RPMI8226 (cell line): Measurements from ENCODE around the gene HOXA2.

ENCODE experiments used
- DNase-seq: peaks from one replicate; pipeline ENCODE4 v3.0.0-alpha.2; 2015

The HOXA2 gene

DNA sequence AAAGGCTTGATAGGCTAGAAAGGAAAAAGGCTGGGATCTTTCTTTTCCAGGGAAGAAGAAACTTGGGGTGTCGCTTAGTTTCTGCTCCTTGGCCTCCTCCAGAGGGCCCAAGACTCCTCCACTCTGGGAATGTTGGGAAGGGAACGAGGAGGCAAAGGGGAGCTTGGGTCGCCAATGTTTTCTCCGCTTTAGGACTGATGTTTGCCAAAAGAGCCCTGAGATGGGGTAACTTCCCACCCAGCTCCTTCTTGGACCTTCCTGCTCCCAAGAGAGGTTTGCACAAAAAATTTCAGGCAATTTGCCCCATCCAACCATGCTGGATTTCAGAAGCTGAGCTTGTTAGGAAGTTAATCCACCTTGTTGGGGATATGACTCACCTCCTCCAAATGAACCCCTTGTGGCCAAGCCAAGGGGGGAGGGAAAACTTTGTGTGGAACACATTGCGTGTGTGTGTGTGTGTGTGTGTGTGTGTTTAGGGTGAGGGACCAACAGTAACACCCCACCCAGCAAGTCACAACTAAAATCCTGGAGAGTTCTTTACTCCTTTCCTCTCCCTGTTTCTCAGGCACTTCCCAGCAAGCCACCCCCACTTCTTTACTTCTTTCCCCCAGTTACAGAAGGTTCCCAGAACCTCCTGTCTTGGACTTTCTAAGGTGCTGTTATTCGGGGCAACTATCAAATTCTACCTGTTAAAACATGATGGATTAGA lies 8.7 kb upstream of the HOXA2 start:
- no peak for DNase-seq

DNA sequence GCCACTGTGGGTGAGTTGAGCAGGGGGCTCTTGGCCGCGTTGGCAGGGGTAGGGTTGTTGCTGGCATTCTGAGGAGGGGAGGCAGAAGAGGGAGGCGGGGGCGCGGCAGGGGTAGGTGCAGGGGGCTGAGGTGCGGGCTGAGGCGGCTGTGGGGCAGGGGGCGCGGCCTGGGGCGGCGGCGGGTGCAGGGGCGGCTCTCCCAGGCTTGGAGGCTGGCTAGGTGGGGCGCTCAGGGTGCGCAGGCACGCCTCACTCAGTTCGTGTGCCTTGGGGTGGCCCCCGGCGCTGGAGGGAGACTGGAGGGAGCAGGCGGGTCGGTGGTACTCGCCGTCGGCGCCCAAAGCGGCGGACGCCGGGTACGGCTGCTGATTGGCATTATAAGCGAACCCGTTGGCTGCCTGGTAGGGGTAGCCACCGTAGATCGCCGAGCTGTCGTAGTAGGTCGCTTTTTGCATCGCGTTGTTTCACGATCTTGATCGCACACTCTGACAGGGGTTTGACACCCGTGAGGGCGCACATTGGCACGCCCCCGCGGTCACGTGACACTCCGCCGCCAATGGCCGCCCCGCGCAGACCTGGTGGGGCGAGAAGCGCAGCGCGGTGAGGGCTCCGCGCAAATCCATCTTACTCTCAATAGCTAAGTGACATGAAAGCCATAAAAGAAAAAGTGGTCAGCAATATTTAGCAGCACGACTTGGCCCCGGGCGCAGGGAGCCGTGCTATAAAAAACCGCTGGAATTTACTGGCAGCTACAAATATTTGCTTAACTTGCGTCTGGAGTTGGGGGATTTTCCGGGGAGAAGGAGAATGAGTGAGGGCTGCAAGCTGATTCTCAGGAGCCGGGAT lies 7.9 kb upstream of the HOXA2 start:
- DNase-seq, result no peak

DNA sequence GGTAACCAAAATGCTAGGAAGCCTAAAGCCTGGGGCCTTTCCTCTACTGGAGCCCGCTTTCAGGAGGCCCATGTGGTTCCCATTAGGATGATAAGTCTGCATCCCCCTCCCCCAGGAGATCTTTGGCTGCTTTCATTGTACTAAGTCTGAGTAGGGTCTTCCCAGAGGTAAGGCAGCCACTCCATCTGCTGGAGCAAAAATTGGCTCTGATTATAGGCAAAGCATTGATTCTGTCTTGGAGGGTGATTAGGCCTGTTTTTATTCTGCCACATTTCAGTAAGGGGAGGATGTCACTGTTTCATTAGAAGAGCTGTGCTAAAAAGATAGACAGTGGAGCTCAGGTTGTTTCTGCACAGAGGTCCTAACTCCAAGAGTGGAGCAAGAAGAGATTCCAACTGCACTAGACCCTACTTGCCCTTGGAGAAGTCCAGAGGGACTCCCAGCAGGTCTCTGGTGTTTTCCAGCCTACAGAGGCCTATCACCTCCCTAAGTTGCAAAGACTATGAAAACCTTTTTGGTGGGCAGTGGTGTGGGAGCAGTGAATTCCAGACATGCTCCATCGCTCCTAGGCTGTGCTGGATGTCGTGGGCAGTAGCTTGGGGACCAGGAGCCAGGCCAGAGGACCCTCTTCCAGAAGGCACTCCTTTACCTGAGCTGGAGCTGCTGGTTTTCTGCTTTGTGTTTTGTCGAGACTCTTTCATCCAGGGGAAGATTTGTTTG lies 7.1 kb upstream of the HOXA2 start:
- no peak for DNase-seq

DNA sequence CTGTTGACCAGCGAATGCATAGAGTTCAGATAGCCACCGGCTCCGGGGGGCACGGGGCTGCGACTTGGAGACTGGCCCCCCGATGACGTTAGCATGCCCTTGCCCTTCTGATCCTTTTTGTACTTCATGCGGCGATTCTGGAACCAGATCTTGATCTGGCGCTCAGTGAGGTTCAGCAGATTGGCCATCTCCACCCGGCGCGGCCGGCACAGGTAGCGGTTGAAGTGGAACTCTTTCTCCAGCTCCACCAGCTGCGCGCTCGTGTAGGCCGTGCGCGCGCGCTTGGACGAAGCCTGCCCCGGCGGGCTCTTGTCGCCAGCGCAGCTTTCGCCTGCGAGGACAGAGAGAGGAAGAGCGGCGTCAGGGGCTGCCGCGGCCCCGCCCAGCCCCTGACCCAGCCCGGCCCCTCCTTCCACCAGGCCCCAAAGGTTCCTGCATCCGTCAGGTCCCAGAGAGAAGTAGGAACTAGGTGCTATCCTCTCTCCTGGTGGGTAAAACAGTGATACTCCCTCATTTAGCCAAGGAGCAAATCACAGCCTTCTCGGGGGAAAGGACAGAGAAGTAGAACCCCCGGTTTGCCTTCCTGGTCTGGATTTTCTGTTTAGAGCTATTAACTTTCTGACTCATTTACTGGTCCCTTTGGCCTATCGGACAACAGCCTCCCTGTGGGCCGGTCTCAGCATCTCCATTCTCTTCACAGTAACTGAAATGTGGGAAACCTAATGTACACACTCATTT lies 6.1 kb upstream of the HOXA2 start:
- no peak for DNase-seq

DNA sequence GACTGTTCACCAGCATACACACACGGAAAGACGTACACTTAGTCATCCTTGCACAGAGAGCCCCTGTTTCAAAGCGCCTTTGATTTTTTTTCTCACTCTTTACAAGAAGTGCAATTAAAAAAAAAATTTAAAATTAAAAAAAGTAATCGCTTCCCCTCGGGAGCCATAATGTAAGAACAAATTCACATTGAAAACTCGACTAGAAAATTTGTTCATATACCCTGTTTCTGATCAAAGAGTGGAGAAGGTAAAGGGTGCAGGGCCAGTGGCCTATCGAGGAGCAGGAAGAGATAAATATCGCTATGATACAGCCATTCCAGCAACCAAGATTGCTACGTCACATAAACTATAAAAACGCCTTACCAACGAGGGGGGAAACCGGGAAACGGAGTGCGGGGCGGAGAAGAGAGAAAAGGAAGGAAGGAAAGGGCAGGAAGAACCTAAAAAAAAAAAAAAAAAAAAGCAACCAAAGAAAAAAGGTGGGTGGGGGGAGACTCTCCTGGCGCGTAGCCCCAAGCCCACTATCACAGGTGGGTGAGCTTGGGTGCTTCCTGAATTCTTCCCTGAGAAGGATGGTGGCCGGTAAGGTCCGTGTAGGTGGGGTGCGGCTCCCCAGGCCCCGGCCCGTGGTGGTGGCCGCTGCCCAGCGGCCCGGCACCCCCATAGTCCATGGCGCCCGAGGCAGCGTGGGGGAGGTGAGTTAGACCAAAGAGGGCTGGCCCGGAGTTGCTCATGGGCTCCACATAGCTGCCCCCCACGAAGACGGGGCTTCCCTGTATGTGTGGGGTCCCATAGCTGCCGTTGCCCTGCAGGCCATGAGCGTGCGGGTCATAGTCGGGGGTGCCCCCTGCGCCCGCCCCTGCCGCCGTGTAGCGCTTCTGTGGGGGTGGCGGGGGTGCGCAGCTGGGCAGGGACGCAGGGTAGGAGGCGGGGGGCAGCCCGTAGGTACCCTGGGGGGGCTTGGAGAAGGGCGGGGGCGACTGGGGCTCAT lies 5.2 kb upstream of the HOXA2 start:
- DNase-seq, result no peak

DNA sequence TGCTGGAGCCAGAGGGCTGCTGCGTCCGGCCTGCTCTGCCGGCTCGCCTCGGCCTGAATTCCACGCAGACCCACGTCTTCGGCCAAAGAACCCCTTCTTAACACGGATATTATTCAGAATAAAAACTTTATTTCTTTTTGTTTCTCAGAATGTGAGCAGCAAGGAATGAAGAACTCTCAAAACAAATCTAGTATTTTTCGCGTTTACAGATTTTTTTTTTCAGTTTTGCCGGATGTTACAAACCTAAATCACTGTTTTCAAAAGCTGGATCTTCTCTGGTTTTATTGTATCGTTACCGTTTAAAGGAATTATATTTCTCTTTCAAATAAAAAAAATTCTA lies 4.4 kb upstream of the HOXA2 start:
- no peak for DNase-seq

DNA sequence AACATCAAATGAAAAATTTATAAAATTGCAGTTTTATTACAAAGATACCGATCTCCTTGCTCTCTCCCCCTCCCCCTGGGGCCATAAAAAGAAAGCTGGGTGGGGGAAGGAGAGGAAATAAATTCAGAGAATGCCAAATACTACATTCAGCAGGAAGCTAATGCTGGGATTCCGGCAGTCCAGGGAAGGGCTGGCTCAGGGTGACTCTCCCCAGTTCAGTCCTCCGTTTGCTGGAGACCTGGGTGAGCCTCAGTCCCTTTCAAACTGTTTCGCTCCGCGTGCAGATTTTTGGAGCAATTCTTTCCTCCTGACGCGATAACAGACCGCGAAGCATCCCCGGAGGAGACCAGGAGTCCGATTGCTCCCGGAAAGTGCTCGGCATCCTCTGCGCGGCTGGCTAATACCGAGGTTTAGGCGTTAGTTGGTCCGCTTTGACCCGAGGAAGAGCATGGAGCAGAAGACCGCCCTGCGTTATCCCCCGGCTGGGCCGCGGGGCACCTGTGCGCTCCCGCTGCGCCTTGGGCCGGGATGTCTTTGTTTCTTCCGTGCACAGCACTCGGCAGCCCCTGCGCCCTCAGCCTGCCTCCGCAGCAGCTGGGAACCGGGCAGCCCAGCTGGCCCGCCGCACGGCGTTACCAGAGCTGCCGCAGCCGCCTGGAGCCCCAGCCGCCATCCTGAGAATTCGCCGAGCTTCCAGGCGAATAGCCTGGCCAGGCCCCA lies 3.9 kb upstream of the HOXA2 start:
- no peak for DNase-seq

DNA sequence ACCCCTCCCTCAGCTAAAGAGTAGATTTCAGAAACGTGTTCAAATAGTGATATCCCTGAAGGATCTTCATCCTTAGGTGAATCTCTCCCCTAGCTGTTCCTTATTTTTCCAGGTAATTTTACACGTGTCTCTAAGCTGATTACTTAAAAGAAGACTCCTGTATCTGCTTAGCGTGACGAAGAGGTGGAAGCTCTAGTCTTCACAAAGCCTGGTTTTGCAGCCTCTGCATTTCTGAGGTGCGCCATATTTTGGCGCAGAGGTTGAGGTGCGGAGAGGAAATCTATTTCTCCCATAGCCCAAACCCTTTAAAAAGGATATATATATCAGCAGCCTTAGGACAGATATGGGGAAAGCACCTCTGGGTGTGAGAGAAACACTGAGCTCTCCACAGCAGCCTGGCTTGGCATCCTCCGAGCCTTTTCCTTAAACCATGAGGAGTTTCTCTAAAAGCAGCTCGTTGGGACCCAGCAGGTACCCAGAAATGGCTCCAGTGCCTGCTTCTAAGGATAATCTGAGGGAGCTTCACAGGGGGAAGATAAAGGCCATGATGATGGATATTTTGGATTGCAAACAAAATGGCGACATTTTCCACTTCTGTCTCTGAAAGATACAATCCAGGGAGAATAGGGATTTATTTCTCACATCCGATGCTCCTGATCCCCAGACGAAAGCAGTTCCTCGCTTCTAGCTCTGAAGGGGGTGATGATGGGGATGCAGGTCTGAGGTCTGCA lies 3.0 kb upstream of the HOXA2 start:
- no peak for DNase-seq

DNA sequence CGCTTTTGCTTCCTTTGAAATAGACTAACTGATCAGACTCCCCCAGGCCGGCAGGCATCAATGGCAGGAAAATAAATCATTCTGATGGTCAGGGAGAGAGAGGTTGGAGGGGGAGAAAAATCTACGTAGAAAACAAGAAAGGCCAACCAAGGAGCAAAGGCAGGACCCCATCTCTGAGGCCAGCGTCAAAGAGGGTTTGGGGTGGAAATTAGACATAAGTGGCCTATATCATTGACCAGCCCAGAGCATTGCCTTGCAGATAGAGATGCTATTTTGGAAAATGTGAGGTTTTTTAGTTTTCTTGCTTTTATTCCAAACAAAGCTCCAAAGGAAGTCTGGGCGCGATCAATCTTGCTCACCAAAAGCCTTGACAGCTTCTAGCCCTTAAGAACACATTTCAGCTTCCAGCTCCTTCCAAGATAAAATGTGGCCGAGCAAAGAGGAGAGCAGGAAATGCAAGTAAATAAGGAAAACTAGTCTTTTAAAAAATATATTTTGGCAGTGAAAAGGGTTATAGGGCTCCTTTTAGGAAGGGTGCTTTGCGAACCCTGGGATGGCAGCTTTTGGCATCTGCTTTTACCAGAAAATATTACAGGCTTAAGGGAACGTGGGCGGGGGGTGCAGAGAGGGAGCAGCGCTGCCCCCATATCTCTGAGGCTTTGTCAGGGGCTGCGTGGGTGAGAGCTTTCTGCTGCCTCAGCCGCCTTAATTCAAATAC lies 2.0 kb upstream of the HOXA2 start:
- no peak for DNase-seq

DNA sequence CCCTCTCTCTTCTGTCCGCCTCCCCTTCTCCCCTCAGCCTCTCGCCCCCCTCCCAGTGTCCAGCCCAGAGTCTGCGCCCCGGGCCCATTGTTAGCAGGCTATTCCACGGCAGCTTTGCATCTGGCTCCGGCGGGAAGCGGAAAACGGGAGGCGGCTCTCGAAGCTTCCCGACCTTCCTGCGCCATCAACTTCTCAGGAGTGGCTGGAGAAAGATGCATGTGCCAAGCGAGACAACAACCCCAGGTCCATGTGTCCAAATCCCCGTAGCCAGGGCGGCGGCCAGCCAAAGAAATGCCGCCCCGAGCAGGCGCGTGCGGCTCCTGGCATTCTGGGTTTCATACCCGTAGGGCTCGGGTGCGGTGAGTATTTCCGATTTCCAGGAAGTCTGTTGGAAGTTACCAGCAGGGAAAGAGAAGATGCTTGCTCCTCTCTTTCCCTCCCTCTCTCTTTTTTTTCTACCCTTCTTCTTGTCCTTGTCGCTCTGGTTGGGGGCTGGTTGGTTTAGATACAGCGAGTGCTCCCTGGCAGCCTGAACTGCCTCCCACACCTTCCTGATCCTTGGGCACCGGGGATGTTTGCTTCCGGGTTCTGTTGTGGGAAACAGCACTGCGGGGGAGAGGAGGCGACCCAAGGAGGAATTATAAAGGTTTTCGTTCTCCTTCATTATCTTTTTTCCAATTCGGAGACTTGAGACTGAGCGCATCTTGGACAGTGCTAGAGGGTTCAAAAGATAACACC lies 1.2 kb upstream of the HOXA2 start:
- DNase-seq, result no peak

DNA sequence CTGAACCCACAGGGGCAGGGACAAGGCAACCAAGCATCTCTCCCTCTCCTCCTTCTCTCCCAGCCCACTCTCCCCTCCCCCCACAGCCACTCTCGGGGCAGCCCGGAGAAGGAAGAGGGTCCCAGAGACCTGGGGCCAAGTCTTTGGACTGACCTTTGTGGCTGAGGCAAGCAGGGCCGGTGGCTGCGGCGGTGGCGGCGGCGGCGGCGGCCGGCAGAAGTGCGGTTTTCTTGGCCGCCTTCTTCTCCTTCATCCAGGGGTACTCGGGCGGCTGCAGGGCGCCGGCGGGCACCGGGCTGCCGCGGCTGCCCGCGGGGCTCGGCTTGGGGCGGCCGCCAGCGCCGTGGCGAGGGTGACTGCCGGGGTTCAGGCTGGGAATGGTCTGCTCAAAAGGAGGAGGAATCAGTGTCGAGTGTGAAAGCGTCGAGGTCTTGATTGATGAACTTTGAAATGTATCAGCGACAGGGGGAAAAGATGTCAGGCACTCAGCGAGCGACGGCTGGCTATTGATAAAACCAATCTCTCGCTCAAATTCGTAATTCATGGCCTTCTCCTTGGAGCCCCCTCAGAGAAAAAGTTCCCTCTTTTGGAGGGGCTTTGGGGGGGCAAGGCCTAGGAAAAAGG lies 414 bp downstream of the HOXA2 start:
- DNase-seq, result no peak

DNA sequence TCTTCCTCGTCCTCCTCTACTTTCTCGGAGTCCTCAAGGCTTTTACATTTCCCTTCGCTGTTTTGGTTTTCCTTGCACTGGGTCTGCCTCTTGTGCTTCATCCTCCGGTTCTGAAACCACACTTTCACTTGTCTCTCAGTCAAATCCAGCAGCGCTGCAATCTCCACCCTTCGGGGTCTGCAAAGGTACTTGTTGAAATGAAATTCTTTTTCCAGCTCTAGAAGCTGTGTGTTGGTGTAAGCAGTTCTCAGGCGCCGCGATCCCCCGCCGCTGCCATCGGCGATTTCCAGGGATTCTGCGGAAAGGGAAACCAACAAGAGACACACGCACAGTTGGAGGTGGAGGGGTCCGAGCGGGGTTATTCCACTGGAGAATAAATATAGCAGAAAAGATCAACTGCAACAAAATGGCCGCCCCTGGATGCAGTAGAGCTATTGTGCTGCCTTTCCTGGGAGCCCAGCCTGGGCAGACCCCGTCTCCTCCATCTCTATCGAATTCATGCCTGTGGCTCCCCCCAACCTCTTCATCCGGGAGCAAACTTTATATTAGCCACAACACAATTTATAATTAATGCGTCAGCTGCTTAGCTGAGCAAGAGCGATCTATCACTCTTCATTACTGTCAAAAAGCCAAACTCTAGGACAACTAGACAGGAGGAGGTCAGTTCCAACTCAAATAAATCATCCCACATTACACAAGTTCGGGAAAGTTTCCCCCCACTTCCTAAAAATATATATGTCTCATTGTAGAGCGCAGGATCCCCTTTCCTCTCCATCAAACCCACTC lies 1.1 kb downstream of the HOXA2 start:
- DNase-seq, result no peak

DNA sequence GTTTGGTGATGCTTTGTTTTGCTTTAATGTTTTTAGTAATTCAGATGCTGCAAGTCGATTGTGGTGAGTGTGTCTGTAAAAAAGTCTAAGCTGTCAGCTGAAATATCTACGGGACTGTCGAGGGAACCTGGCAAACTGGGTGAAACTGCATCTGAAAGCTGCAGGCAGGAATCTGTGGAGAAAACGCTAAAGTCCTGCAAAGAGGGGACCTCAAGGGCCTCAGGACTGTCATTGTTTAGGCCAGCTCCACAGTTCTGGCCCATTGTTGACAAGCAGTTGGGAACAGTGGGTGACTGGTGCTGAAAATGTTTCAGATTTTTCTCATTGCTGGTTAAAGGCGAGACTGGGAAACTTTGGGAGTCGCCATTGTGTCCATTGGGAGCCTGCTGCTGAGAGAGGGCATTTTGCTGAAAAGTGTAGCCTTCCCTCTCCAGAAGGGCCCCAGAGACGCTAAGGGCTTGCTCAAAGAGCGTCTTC lies 1.8 kb downstream of the HOXA2 start:
- DNase-seq, result no peak

DNA sequence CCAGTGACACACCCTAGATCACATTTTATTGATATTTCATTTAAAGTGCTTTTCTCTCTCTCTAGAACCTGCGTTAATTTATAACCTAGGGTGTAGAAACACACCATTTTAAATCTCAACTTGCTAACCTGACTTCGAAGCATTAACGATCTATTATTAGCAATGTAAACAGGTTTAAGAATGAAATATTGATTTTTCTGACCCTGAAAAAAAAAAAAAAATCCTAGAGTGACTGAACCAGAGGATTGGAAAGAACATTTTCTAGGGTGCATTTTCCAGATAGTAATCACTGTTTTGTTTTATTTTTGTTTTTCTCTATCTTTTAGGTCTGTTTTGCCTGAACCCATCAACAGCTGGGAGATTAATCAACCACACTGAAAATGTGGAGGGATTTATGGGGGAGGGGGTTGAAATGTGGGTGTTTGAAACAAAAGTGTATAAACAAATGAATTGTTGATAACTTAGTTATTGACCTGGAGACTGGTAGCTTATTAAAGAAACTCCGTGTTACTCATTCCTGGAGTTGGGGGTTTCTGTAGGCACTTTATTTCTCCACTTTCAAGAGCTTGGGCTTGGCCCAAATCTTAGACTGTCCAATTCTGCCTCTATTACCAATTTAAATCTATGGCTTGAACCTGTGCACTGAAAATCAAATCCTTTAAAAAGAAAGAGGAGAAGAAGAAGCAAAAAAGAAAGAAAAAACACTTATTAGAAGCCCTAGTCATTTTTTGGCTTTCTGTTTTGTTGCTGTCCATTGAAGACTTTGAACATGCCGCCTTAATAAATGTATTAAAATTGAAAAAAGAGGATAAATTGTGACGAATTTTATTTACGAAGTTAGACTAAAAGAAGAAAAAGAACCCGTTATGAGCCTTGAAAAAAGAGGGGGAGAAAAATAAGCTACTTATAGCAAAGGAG lies 2.8 kb downstream of the HOXA2 start:
- DNase-seq, result no peak

DNA sequence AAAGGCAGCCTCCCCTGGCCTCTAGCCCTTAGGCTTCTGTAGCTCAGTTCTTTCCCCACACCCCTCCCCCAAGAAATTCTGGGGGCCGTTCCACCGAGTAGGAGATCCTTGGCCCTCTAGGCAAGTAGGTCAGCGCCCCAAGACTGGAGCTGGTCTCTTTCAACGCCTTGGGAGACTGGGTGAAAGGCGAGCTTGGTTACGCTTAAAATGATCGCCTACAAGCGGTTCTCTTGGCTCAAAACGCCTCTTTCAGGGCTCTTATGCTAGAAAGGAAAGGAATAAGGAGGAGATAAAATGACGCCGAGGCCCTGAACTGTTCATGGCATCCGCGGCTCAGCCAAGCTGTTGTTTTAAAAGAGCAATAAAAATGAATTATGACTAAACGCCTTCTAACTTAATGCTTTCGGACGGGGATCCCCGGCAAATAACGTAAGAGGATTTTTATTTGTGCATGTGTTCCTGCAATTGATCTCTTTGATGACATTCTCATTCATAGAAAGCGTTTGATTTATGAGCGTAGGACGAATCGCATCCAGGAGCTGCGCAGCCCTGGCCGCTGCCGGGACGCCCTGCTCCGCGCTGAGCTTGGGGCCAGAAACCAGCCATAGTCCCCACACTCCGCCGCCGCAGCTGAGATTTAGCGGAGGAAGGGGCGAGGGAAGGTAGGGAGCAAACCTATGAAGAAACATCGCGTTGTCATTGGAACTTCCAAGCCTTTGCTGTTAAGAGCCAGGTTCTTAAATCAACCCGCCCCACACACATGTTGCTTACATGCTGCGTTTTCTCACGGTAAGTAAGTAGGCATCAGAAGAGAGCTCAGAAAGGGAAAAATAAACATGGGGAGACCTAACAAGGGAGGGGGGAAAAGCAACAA lies 3.7 kb downstream of the HOXA2 start:
- DNase-seq, result no peak
